Left cardiac atrium (tissue), 4 donors: Measurements from ENCODE around the gene CUBN. TPM values are rescaled to one million over a fixed set of nuclear protein-coding genes. Genes with fewer than 3 reads are reported as not detected.

Source experiments
- ATAC-seq, 2 donors: fragments of 200-7000 bp; cut with Tn5 transposase; one replicate each; pipeline ENCODE4 v1.9.1; 2020; ENCODE audit warnings: mild to moderate bottlenecking in 2 of 2, moderate library complexity in 2 of 2
- DNase-seq: peaks from one replicate; pipeline ENCODE4 v3.0.0-alpha.2; 2020
- intact Hi-C, 2 donors: fragments of 100-400 bp; cut with DNase I; formaldehyde crosslinking; loops; one replicate each; pipeline versions ENCODE4 v1.14.1 to v1.15.1; 2022 to 2023
- total RNA-seq, 2 donors: library from RNA; stranded (reverse); fragmentation: NEBNext Ultra II Directional; extraction: Animal tissue kit (Norgen Biotek cat#: 25700); gene quantifications; one replicate each; pipeline ENCODE4 v1.2.1, GENCODE V29; 2021
- donor health status: DM: no; HTN: yes; CAD: no.
- donor health status: DM: no; HTN: yes; CAD: no; lungs with severe emphysema.
- donor health status: DM: yes; HTN: yes; CAD: no.
- donor health status: Dilated cardiomyopathy.

The CUBN gene
- total RNA-seq, 2 donors from 2014 or later, result 0.84 to 0.91 TPM

- intact Hi-C loops, result no loop called here
- DNase-seq (no peak), ATAC-seq (no peak)
Measured at GRCh38 chr10:16910793-16911164, 218.8 kb downstream of the CUBN start.

- no peak for DNase-seq
- intact Hi-C loops, result no loop called here
- peak in 1 of 2 donors; percentile 37 for ATAC-seq
Measured at GRCh38 chr10:16909961-16910792, 219.4 kb downstream of the CUBN start.

GRCh38 chr10:16909271-16909767 is 220.3 kb downstream of the CUBN start:
- DNase-seq (no peak), ATAC-seq (peak in 1 of 2 donors; percentile 38)
- intact Hi-C loops, result no loop called here

- intact Hi-C loops, result no loop called here
- no peak for DNase-seq
- ATAC-seq, result no peak
Measured at GRCh38 chr10:16907687-16908086, 221.9 kb downstream of the CUBN start.

- peak; percentile 43 to 80 for ATAC-seq
- DNase-seq, result no peak
- intact Hi-C loops, result no loop called here
Measured at GRCh38 chr10:16905320-16905719, 224.3 kb downstream of the CUBN start.

- intact Hi-C loops, result no loop called here
- ATAC-seq (peak; percentile 75 to 76), DNase-seq (no peak)
Measured at GRCh38 chr10:16904639-16905061, 225.0 kb downstream of the CUBN start.

GRCh38 chr10:16904049-16904448 is 225.6 kb downstream of the CUBN start:
- intact Hi-C loops, result no loop called here
- DNase-seq (no peak), ATAC-seq (no peak)

- intact Hi-C loops, result no loop called here
- DNase-seq (no peak), ATAC-seq (no peak)
Measured at GRCh38 chr10:16902606-16903005, 227.0 kb downstream of the CUBN start.

GRCh38 chr10:16901106-16901505 is 228.5 kb downstream of the CUBN start:
- intact Hi-C loops, result no loop called here
- DNase-seq, result no peak
- no peak for ATAC-seq

DNA sequence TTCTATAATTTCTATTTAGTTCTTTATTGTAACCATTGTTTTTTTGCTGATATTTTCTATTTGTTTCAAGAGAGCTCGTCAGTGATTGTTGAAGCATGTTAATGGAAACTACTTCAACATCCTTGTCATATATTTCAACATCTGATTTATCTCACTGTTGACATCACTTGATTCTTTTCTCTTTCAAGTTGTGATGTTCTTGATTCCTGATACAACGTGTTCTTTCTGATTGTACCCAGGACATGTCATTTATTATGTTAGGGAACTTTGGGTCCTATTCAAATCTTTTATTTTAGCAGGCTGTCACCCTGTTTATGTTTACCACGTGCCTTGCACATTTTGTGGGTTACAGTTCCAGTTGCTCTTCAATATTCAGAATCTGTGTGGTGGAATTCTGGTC is 232.6 kb downstream of the CUBN start:
- DNase-seq, result no peak
- no peak for ATAC-seq
- intact Hi-C loops, result no loop called here

GRCh38 chr10:16894821-16895220 is 234.8 kb downstream of the CUBN start:
- intact Hi-C loops, result no loop called here
- DNase-seq, result no peak
- no peak for ATAC-seq

GRCh38 chr10:16893664-16894063 is 235.9 kb downstream of the CUBN start:
- DNase-seq (no peak), ATAC-seq (no peak)
- intact Hi-C loops, result no loop called here

DNA sequence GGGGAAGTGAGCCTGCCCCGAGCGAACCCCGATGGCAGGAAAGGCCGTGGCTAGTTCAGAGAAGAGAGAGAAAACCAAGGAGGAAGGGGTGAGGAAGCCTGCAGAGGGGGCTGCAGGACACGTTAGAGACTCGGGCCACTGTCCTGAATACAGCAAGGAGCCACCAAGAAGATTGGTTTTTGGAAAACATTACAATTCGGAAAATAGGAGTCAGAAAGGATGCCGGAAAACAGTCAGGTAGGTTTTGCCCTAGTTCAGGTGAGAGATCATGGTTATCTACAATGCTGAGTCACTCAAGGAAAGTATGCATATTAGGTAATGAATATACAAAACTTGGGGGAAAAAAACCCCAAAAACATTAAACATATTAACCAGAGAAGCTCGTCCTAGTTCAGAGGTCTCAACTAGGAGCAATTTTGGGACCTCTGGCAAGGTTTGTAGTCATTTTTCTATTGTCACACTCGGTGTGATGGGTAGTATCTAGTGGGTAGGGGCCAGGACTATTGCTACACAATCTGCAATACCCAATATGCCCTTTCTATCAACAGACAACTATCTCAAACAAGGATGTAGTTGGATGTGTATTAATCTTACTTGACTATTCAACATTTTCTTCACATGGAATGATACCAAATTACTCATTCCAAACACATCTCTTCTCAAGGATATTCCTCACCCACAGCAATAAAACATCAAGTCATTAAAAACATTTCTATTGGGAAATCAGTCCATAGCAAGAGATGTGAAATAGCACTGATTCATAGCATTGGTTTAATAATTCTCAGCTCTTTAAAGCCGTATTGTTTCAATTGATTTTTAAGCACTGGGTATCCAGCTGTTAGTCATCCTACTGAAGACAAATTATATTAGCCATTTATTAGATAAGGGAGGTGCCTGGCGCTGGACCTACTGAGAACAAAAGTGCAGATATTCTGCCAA is 238.0 kb downstream of the CUBN start:
- ATAC-seq, result peak; percentile 93 to 95
- DNase-seq, result peak; percentile 72
- intact Hi-C loops, result no loop called here

GRCh38 chr10:16890691-16891090 is 238.9 kb downstream of the CUBN start:
- DNase-seq (no peak), ATAC-seq (no peak)
- intact Hi-C loops, result no loop called here

DNA sequence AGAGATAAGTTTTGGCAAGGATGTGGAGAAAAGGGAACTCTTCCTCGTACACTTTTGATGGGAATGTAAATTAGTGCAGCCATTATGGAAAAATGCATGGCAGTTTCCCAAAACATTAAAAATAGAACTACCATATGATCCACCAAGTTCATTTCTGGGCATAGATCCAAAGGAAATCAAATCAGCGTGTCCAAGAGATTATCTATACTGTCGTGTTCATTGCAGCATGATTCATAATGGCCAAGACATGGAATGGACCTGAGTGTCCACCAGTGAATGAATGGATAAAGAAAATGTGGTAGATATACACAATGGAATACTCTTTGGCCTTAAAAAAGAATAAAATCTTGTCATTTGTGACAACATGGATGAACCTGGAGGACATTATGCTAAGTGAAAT is 242.0 kb downstream of the CUBN start:
- intact Hi-C loops, result no loop called here
- no peak for DNase-seq
- ATAC-seq, result no peak

DNA sequence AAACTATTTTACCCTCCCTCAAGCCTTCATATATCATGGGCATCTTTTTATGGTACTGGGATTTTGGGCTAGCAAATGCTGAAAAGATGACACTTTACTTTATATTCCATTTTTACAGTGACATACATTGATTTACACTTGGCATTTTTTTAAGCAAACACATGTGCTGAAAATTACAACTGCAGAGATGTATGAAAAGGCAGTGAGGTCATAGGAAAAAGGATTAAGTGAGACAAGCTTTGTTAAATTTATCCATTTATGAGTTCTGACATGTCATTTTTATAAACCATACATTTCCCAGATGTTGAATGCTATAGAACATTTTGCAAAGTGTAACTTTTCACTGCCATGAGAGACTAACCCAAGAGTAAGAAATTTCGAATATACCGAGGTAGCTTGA is 243.6 kb downstream of the CUBN start:
- intact Hi-C loops, result no loop called here
- no peak for DNase-seq
- ATAC-seq, result no peak

- DNase-seq (no peak), ATAC-seq (no peak)
- intact Hi-C loops, result no loop called here
Measured at GRCh38 chr10:16884497-16884896, 245.1 kb downstream of the CUBN start.

GRCh38 chr10:16883084-16883483 is 246.5 kb downstream of the CUBN start:
- DNase-seq, result no peak

GRCh38 chr10:16870331-16870730 is 259.3 kb downstream of the CUBN start:
- DNase-seq (no peak), ATAC-seq (no peak)
- intact Hi-C loops, result no loop called here

More at GRCh38 chr10:16883084-16883483, 246.5 kb downstream of the CUBN start:
- ATAC-seq, result no peak
- intact Hi-C loops, result no loop called here

- ATAC-seq, result no peak
- no peak for DNase-seq
- intact Hi-C loops, result no loop called here
Measured at GRCh38 chr10:16867990-16868389, 261.6 kb downstream of the CUBN start.
